Activated CD8-positive, alpha-beta memory T cell treated with anti-CD3 and anti-CD28 coated beads, Interleukin-2, amount 50 U/mL, for 24 hours (primary cell): ENCODE measurements around the gene HK2.
"Not testable (repeated sequence)": the region's sequence is repeated elsewhere in the genome, so short reads cannot be mapped to it uniquely, and the experiment has no call there.

Experiments
- DNase-seq: peaks from one replicate; pipeline ENCODE4 v3.0.0-alpha.2; 2020; ENCODE audit errors: extremely low read depth

HK2 gene

GRCh38 chr2:74895001-74895400, 61.1 kb downstream of the HK2 start:
- no peak for DNase-seq

DNA sequence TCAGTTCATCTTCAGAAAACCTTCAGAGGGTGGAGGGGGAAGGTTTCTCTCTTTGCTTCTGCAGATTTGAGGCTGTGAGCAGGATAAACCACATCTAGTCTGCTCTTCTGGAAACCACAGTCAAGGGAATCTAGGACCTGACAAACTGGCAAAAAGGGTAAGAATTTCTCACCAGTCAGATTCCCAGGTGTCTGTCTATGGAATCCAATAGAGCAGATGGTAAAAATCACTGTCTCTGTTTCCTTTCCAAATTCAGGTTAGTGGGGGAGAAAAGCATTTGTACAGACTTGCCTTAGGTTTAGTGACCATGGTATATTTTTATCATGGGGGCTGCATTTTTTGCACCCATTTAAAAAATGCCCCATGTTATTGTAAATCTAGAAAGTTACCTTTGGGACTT, 62.3 kb downstream of the HK2 start:
- DNase-seq = no peak

DNA sequence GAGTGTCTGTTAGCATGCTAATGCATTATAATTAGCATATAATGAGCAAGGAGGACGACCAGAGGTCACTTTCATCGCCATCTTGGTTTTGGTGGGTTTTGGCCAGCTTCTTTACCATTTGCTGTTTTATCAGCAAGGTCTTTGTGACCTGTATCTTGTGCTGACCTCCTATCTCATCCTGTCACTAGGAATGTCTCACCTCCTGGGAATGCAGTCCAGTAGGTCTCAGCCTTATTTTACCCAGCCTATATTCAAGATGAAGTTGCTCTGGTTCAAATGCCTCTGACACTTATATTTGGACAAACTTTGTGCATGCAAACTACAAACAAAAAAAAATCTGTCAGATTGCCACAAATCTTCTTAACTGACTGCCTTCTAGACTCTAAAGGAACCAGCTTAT, 66.3 kb downstream of the HK2 start:
- DNase-seq = not testable (repeated sequence)

GRCh38 chr2:74902281-74902860, 68.4 kb downstream of the HK2 start:
- no peak for DNase-seq

DNA sequence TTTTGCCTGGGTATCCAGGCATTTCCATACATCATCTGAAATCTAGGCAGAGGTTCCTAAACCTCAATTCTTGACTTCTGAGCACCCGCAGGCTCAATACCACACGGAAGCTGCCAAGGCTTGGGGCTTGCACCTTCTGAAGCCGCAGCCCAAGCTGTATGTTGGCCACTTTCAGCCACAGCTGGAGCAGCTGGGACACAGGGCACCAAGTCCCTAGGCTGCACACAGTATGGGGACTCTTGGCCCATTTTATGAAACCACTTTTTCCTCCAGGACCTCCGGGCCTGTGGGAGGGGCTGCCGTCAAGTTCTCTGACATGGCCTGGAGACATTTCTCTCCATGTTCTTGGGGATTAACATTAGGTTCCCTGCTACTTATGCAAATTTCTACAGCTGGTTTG, 72.5 kb downstream of the HK2 start:
- DNase-seq = no peak

- not testable (repeated sequence) for DNase-seq
Observed at GRCh38 chr2:74907560-74907959, 73.6 kb downstream of the HK2 start.

GRCh38 chr2:74908748-74909444, 75.0 kb downstream of the HK2 start:
- DNase-seq = no peak

DNA sequence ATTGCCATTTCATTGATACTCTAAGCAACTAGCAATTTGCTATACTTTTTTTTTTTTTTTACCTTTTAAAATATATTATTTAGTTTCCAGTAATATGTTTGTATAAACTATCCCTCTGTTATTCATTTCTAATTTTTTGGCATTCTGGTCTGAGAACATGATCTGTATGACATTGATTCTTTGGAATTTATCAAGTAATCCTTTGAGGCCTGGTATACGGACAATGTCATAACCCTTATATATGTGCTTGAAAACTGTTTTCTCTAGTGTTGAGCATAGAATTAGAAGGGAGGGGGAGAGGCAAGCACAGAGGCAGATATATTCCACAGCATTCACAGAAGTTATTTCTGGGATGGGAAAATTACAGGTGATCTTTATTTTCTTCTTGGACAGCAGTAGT, 76.3 kb downstream of the HK2 start:
- no peak for DNase-seq

- no peak for DNase-seq
Observed at GRCh38 chr2:74911061-74911460, 77.1 kb downstream of the HK2 start.

DNA sequence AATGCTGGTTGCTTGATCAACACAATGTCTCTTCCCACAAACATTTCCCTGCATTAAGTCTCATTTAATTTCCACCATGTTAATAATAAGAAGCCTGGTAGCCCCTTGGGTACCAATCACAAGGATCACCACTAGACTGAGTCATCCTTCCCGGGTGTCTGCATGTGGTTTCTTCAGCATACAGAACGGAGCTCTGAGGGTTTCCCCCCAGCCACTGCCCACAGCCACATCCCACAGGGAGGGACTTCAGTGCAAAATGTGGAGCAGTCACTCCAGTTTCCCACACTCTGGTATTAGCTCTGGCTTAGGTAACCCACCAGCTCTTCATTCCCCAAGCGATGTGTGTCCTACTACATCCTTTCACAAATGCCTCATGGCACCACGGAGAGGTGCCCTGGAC, 81.8 kb downstream of the HK2 start:
- DNase-seq = peak; percentile 19

GRCh38 chr2:74916394-74916793, 82.5 kb downstream of the HK2 start:
- no peak for DNase-seq

DNA sequence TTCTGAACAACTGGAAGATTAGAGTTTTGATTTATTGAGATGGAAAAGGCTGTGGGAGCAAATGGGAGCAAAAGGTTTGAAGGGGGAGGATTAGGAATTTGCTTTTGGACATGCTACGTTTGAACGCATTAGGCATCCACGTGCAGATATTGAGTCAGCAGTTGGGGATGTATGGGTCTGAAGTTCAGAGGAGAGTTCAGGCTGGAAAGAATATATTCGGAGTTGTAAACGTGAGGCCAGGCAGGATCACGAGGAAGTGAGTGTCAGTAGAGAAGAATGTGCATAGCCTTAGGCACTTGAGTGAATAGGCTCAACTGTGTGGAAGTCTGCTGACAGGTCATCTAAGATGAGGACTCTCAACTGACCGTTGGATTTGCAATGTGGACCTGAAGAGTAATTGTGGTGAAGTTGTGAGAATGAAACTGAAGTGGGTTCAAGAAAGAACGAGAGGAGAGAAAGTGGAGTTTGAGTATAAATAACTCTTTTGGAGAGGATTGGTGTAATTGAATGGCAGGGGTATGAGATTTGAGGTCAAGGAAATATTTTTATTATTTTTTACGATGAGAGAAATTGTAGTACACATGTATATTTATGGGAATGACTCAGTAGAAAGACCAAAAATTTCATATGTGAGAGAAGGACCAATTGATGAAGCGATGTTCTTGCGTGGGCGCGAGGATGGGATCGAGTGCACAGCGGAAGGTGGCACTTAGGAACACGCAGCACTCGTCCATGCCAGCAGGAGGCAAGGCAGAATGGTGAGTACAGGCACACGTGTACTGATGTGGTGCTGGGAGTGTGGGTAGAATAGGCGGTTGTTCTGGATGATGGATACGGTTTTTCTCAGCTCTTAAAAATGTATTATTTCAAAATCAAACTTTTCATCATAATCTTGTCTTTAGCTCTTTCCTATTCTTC, 84.0 kb downstream of the HK2 start:
- no peak for DNase-seq

DNA sequence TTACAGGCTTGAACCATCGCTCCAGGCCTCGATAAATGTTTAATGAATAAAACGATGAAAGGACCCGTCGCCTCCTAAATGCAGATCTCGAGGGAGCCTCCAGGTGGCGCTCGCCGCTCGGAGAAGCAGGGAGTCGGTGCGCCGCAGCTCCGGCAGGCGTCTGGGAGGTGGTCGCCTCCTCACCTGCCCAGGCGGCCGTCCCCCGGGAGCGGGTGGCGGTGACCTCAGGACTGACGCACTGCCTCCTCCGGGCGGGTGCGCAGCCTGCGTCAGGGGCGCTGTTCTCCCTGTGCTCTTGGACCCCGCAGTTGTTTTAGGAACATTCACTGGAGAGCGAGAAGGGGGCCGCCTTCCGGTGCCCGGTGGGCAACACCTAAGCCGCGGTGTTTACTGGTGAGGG, 85.9 kb downstream of the HK2 start:
- peak; percentile 38 for DNase-seq

DNA sequence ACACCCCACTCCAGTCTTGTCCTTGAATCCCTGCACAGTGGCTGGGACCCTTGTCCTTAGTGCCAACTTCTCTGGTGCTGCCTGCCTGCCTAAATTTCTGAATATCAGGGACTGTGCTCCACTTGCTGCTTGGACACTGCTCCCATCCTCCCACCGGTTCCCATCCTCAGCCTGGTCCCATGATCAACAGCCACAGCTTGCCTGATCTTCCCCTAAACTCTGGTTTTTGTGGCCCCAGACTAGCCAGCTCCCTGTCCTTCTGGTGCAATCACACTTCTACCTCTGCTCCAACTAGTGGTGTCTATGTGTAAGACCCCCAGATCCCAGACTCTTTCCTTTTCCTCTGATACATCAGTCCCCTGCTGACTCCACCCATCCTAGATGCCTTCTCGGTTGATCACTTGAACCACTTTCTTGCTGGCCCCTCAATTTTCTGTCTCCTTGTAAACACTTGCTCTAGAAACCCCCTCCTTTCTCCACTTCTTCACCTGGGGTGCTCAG, 87.4 kb downstream of the HK2 start:
- DNase-seq = no peak

DNA sequence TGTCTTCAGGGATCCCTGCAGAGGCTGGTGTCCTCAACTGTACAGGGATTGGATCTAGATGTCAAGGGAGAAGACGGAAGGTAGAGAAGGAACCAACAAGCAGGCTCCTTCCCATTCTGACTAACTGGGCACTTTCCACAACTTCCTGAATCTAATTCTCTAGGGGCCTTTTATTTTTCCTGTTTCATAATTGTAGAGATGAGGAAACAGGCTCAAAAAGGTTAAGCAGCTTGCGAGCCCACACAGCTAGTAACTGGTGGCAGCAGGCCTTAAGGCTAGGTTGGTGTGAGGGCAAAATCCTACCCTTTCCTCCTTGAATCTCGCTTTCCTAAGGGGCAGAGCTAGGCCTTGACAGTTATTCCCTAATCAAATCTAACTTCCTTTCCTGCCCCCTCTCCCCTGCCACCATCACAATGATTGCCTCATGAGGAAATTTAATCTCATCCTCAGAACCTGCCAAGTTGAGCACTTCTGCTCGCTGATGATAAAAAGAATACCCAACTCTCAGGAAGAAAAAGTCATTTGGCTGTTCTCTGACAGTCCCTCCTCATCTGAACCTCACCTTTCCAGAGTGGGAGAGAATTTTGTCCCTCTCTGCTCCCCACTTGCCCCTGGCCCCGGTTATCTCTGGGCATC, 88.8 kb downstream of the HK2 start:
- no peak for DNase-seq

DNA sequence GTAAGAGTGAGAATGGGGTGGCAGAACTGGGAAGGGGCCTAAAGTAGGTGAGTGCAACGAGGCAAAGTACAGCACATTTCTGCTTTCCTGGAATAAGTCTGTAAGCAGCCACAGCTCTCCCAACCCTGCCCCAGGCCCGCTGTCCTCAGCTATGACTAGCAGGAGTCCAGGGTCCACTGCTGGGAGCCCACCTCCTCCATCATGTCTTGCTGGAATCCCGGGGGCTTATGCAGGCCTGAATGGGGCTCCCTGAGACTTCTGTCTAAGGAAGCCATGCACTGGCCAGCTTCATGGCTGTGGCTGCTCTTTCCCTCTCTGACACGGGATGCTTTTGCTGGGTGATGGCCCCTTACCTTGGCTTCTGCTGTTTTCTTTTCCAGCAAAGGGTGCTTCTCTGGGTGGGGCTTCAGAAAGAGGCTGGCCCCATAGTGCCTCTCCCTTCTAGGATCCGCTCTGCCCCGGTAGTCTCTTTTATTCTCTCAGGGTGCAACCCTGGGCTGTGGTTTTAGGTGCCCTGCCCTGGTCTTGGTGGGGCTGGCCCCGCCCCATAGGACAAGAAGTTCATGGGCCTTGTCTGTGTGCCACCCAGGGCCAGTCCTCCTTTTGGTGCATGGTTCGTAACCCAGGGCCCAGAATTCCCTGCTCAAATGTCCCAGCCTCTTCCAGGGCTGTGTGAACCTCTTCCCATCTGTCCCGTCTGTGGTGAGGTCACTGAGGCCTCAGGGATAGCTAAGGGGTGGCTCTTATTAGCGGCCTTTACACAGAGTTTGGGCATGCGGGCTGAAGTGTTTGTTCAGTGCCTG, 90.7 kb downstream of the HK2 start:
- no peak for DNase-seq

GRCh38 chr2:74925361-74925786, 91.4 kb downstream of the HK2 start:
- DNase-seq = no peak

GRCh38 chr2:74927621-74928020, 93.7 kb downstream of the HK2 start:
- no peak for DNase-seq

DNA sequence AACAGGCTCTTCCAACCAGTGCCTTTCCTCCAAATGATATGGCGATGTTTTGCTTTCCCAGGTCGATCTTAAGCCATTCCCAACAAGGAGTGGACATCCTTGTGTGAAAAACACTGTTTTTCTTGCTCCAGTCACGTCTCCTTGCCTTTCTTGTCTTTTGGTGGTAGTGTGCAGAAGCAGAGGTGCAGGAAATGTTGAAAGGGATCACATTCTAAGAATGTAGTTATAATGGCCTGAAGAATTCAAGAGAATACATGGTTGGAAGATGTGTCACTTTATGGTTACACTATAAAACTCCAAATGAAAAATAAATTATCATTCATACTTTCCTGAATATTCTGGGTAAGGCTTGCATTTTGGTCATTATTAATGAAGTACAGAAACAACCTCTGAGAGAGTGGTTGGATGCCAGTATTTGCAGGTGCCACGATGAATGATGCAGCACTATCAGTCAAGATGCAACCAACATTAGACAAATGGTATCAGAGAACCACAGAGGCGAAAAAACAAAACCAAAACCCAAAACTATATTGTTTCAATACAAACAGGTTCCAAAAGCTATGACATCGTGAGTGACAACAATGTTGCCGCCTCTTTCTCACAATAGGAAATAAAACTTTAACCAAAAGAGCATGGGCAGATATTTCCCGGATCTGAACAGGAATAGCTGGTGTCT, 97.0 kb downstream of the HK2 start:
- no peak for DNase-seq

- no peak for DNase-seq
Observed at GRCh38 chr2:74931940-74932339, 98.0 kb downstream of the HK2 start.

GRCh38 chr2:74935975-74936391, 102.1 kb downstream of the HK2 start:
- DNase-seq = no peak
